HCT116 (cell line): ENCODE measurements around the gene CA14.

Experiments used
- ATF3 ChIP-seq: IDR thresholded peaks from 2 replicates; pipeline ENCODE4 v1.6.1; 2012
- CTCF ChIP-seq, 3 experiments: fragments of 200-600 bp in 1 of 3; sonication (generic) in 1 of 3; IDR thresholded peaks in 2 of 3; conservative IDR thresholded peaks in 1 of 3; 2 replicates each; pipeline ENCODE4 v1.5.1; 2012 to 2017; ENCODE audit warnings: low read depth in 2 of 3, low read length in 2 of 3, antibody characterized with exemption in 1 of 3, borderline replicate concordance in 1 of 3, control low read depth in 1 of 3, mild to moderate bottlenecking in 1 of 3, mixed read lengths in 1 of 3, mixed run types in 1 of 3, moderate library complexity in 1 of 3; ENCODE audit not compliant: insufficient read depth in 1 of 3
- EZH2 ChIP-seq: fragments of 200-600 bp; sonication (generic); IDR thresholded peaks from 2 replicates; pipeline ENCODE4 v1.6.1; 2017; ENCODE audit warnings: antibody characterized with exemption, mixed run types
- FOSL1 ChIP-seq: IDR thresholded peaks from 2 replicates; pipeline ENCODE4 v1.6.1; 2012; ENCODE audit warnings: low read depth
- POLR2A ChIP-seq: IDR thresholded peaks from 2 replicates; pipeline ENCODE4 v1.7.0; 2011; ENCODE audit warnings: borderline replicate concordance; ENCODE audit not compliant: insufficient read depth, insufficient read length; ENCODE audit errors: extremely low read depth
- POLR2AphosphoS5 ChIP-seq: IDR thresholded peaks from 2 replicates; pipeline ENCODE4 v1.6.1; 2011; ENCODE audit warnings: mild to moderate bottlenecking, low read depth, low read length, moderate library complexity
- REST ChIP-seq: IDR thresholded peaks from 2 replicates; pipeline ENCODE4 v1.6.1; 2012; ENCODE audit warnings: low read depth
- TF ChIP-seq, protein P1 (sequence below): IDR thresholded peaks from 2 replicates; pipeline ENCODE4 v1.6.1; 2012

DNA sequence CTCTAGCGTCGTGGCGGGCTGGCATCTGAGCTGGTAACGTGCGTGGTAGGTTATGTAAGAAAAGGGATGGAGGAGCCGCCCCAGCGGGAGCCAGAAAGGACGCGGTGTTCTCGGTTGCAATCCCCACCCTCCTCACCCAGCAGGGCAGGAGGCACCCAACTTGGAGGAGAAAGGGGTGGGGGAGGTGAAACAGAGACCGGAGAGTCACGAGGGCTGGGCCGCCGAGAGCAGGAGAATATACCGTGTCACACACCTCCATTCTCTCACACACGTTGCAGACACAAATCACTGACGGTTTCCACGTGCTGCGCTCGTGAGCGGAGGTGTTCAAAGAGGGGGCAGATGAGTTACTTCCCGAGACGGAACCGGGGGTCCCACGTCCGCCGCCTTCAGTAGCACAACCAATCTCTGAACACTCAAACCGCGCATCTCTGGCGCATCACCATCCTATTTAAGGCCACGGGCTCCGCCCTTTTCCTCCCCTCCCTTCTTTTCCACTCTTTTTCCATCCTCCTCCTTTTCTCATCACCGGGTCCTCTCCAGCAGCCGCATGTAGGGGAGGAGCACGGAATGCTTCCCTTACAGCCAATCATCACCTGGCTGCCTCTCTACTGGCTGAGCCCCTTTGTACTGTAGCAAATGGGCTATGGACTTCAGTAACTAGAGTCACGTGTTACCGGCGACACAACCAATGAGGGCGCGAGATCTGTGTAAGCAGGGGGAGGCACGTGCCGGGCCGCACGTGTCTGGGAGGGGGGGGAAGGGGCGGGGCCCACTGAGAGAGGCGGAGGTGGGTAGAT is 24.4 kb downstream of the CA14 start, which contains the start of gene CIART:
- no peak for TF ChIP-seq CTCF (IDR thresholded peaks at IDR 0.05 in 2 of 3, conservative IDR thresholded peaks at IDR 0.05 in 1 of 3; ENCODE audit: borderline replicate concordance in 1 of 3, insufficient read depth in 1 of 3, low read depth in 2 of 3, low read length in 2 of 3)
- no peak for TF ChIP-seq REST
- TF ChIP-seq, protein P1, sequence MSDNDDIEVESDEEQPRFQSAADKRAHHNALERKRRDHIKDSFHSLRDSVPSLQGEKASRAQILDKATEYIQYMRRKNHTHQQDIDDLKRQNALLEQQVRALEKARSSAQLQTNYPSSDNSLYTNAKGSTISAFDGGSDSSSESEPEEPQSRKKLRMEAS: no peak
- no peak for TF ChIP-seq ATF3
- TF ChIP-seq EZH2: no peak
- no peak for TF ChIP-seq POLR2AphosphoS5
- TF ChIP-seq FOSL1: no peak
- no peak for TF ChIP-seq POLR2A
